Liver (tissue), 9 donors: ENCODE results near the gene SOX4. TPM values are rescaled to one million over a fixed set of nuclear protein-coding genes. Genes with fewer than 3 reads are reported as not detected.

Experiments
- DNase-seq: peaks from one replicate; pipeline ENCODE4 v3.0.0-alpha.2; 2017; ENCODE audit warnings: low spot score
- H3K27ac ChIP-seq, 2 donors: one replicate each; pipeline ENCODE4 v1.7.0; 2013; ENCODE audit warnings: inconsistent platforms in 2 of 2, low read length in 2 of 2, control low read depth in 1 of 2, low read depth in 1 of 2, mild to moderate bottlenecking in 1 of 2
- H3K27me3 ChIP-seq, 4 donors: one replicate each; pipeline versions ENCODE4 v1.6.1 to v1.7.0; 2013; ENCODE audit warnings: low read length in 3 of 4, inconsistent platforms in 1 of 4, mild to moderate bottlenecking in 1 of 4, moderate library complexity in 1 of 4; ENCODE audit not compliant: control insufficient read depth in 4 of 4, insufficient read depth in 4 of 4
- H3K36me3 ChIP-seq, 4 donors: one replicate each; pipeline versions ENCODE4 v1.6.1 to v1.7.0; 2013; ENCODE audit warnings: low read length in 3 of 4, mild to moderate bottlenecking in 3 of 4, low read depth in 1 of 4, moderate library complexity in 1 of 4; ENCODE audit not compliant: control insufficient read depth in 4 of 4, insufficient read depth in 3 of 4
- H3K4me1 ChIP-seq, 4 donors: one replicate each; pipeline versions ENCODE4 v1.6.1 to v1.7.0; 2013; ENCODE audit warnings: low read length in 3 of 4, mild to moderate bottlenecking in 3 of 4, moderate library complexity in 1 of 4; ENCODE audit not compliant: control insufficient read depth in 4 of 4, insufficient read depth in 4 of 4
- H3K4me3 ChIP-seq, 3 donors: one replicate each; pipeline versions ENCODE4 v1.6.1 to v1.7.0; 2013; ENCODE audit warnings: low read length in 3 of 3, control low read depth in 1 of 3, low read depth in 1 of 3, mild to moderate bottlenecking in 1 of 3
- H3K9ac ChIP-seq, 2 donors: one replicate each; pipeline ENCODE4 v1.7.0; 2013; ENCODE audit warnings: low read length in 2 of 2, mild to moderate bottlenecking in 2 of 2, moderate library complexity in 2 of 2, control low read depth in 1 of 2, low read depth in 1 of 2
- H3K9me3 ChIP-seq, 4 donors: one replicate each; pipeline versions ENCODE4 v1.6.1 to v1.7.0; 2013; ENCODE audit warnings: low read length in 3 of 4; ENCODE audit not compliant: control insufficient read depth in 4 of 4
- ATF3 ChIP-seq: IDR thresholded peaks from 2 replicates; pipeline ENCODE4 v1.6.1; 2016; ENCODE audit warnings: antibody characterized with exemption
- CTCF ChIP-seq: fragments of 150-350 bp; IDR thresholded peaks from 2 replicates; pipeline ENCODE4 v1.5.1; 2017; ENCODE audit warnings: improper control_type of control experiment, low read depth, low read length; ENCODE audit not compliant: missing input control
- EGR1 ChIP-seq, 2 donors: IDR thresholded peaks; 2 replicates each; pipeline ENCODE4 v1.6.1; 2016 to 2018; ENCODE audit warnings: antibody characterized with exemption in 2 of 2, low read depth in 2 of 2
- FOXA1 ChIP-seq: IDR thresholded peaks from 2 replicates; pipeline ENCODE4 v1.6.1; 2016; ENCODE audit warnings: antibody characterized with exemption
- FOXA2 ChIP-seq: IDR thresholded peaks from 2 replicates; pipeline ENCODE4 v1.6.1; 2016; ENCODE audit warnings: antibody characterized with exemption
- GABPA ChIP-seq, 2 donors: IDR thresholded peaks in 1 of 2; conservative IDR thresholded peaks in 1 of 2; 2 replicates each; pipeline ENCODE4 v1.6.1; 2016; ENCODE audit warnings: antibody characterized with exemption in 2 of 2, mild to moderate bottlenecking in 1 of 2, moderate library complexity in 1 of 2
- HNF4A ChIP-seq, 2 donors: conservative IDR thresholded peaks; 2 replicates each; pipeline ENCODE4 v1.6.1; 2016; ENCODE audit warnings: antibody characterized with exemption in 2 of 2, mild to moderate bottlenecking in 2 of 2
- HNF4G ChIP-seq: IDR thresholded peaks from 2 replicates; pipeline ENCODE4 v1.6.1; 2016; ENCODE audit warnings: antibody characterized with exemption
- JUND ChIP-seq, 2 donors: IDR thresholded peaks; 2 replicates each; pipeline ENCODE4 v1.6.1; 2016; ENCODE audit warnings: antibody characterized with exemption in 2 of 2
- MAX ChIP-seq: IDR thresholded peaks from 2 replicates; pipeline ENCODE4 v1.6.1; 2016; ENCODE audit warnings: antibody characterized with exemption
- NR2F2 ChIP-seq: IDR thresholded peaks from 2 replicates; pipeline ENCODE4 v1.6.1; 2016; ENCODE audit warnings: antibody characterized with exemption
- RAD21 ChIP-seq, 2 donors: IDR thresholded peaks; 2 replicates each; pipeline ENCODE4 v1.6.1; 2016; ENCODE audit warnings: antibody characterized with exemption in 2 of 2, mild to moderate bottlenecking in 2 of 2
- REST ChIP-seq: IDR thresholded peaks from 2 replicates; pipeline ENCODE4 v1.6.1; 2016; ENCODE audit warnings: antibody characterized with exemption, mild to moderate bottlenecking
- RXRA ChIP-seq, 2 donors: IDR thresholded peaks; 2 replicates each; pipeline ENCODE4 v1.6.1; 2017 to 2018; ENCODE audit warnings: antibody characterized with exemption in 2 of 2, mild to moderate bottlenecking in 1 of 2
- TAF1 ChIP-seq: conservative IDR thresholded peaks from 2 replicates; pipeline ENCODE4 v1.6.1; 2016; ENCODE audit warnings: antibody characterized with exemption, mild to moderate bottlenecking
- YY1 ChIP-seq: IDR thresholded peaks from 2 replicates; pipeline ENCODE4 v1.6.1; 2016; ENCODE audit warnings: antibody characterized with exemption, mild to moderate bottlenecking
- ZBTB33 ChIP-seq: IDR thresholded peaks from 2 replicates; pipeline ENCODE4 v1.6.1; 2016; ENCODE audit warnings: antibody characterized with exemption
- WGBS: extraction: QIAGEN DNeasy Blood & Tissue Kit; methylation state at CpG from one replicate; pipeline ENCODE4 v1.1.7; 2013; 5-methylcytosine and 5-hydroxymethylcytosine counted together
- polyA plus RNA-seq, 2 donors: library from polyadenylated mRNA; stranded (reverse) in 1 of 2; unstranded in 1 of 2; fragments of 200-250 nt in 1 of 2; fragments of >200 nt in 1 of 2; fragmentation: Nextera tagmentation in 1 of 2; extraction: Ambion mirVana in 1 of 2; gene quantifications; one replicate each; pipeline versions ENCODE4 v1.2.1 to v1.2.3, GENCODE V29; 2013 to 2015
- total RNA-seq, 2 donors: library from RNA; depleted of rRNA; stranded (reverse); fragments of >200 nt; gene quantifications; one replicate each; pipeline ENCODE4 v1.2.3, GENCODE V29; 2014
- donor health status: healthy.
- donor health status: healthy.
- donor health status: healthy.
- donor health status: healthy.
- donor health status: healthy.

SOX4 gene
- total and polyA plus RNA-seq, 4 donors = 0.59 to 8.1 (median 0.95) TPM

GRCh38 chr6:21582651-21583050 lies 10.9 kb upstream of the SOX4 start:
- H3K4me3 ChIP-seq = no peak overlapping the region
- H3K27me3 ChIP-seq = no peaks in the 10 kb centered on the region
- DNase-seq = no peak
- no peak overlapping the region for H3K27ac ChIP-seq
- H3K9ac ChIP-seq = no peak overlapping the region
- H3K36me3 ChIP-seq = no peaks in the 10 kb centered on the region
- TF ChIP-seq MAX (no peak), HNF4A (conservative IDR thresholded peaks at IDR 0.05) (no peak), JUND (IDR thresholded peaks at IDR 0.05) (no peak), ATF3 (no peak), TAF1 (no peak), CTCF (no peak), RAD21 (IDR thresholded peaks at IDR 0.05) (no peak), FOXA1 (no peak), GABPA (IDR thresholded peaks at IDR 0.05 in 1 of 2, conservative IDR thresholded peaks at IDR 0.05 in 1 of 2) (no peak), REST (no peak), FOXA2 (no peak), NR2F2 (no peak), YY1 (no peak), HNF4G (no peak), EGR1 (IDR thresholded peaks at IDR 0.05; ENCODE audit: low read depth in 2 of 2) (no peak)
- H3K4me1 ChIP-seq = peaks cover 0 to 10% (median 6%) of the 10 kb centered on the region in 4 donors
- H3K9me3 ChIP-seq = peaks cover 0 to 7% (median 2%) of the 10 kb centered on the region in 4 donors

GRCh38 chr6:21586300-21586699 lies 7.3 kb upstream of the SOX4 start:
- H3K27me3 ChIP-seq = no peaks in the 10 kb centered on the region
- H3K9me3 ChIP-seq = peaks cover 0 to 2% (median 0%) of the 10 kb centered on the region in 4 donors
- TF ChIP-seq YY1 = no peak
- no peak for TF ChIP-seq ZBTB33
- TF ChIP-seq HNF4A (conservative IDR thresholded peaks at IDR 0.05) = no peak
- no peak for TF ChIP-seq RXRA (IDR thresholded peaks at IDR 0.05)
- TF ChIP-seq HNF4G = no peak
- TF ChIP-seq ATF3 = no peak
- H3K27ac ChIP-seq = no peak overlapping the region
- 75% methylated on average over 3 of the region's 3 CpGs for WGBS
- peaks cover 3 to 20% (median 11%) of the 10 kb centered on the region in 4 donors for H3K4me1 ChIP-seq
- DNase-seq = no peak
- no peak overlapping the region for H3K9ac ChIP-seq
- no peaks in the 10 kb centered on the region for H3K36me3 ChIP-seq
- no peak overlapping the region for H3K4me3 ChIP-seq
